ENCODE results near the gene CLEC18A.

CLEC18A gene

GRCh38 chr16:69924041-69924775, 26.9 kb upstream of the CLEC18A start:
- FAIRE-seq (no peak), DNase-seq (ENCODE audit: insufficient read length, low spot score) (no peak)
- TF ChIP-seq CTCF (IDR thresholded peaks at IDR 0.05; ENCODE audit: insufficient read depth, missing control alignments) = no peak

- DNase-seq (ENCODE audit: insufficient read length, low spot score) = no peak
- no peak for FAIRE-seq
These were observed 26.4 kb upstream of the CLEC18A start for GRCh38 chr16:69924777-69925191.

GRCh38 chr16:69925311-69925710, 25.8 kb upstream of the CLEC18A start:
- DNase-seq (ENCODE audit: insufficient read length, low spot score) (no peak), FAIRE-seq (no peak)
- TF ChIP-seq CTCF (IDR thresholded peaks at IDR 0.05; ENCODE audit: insufficient read depth, missing control alignments) = no peak

More at GRCh38 chr16:69924777-69925191, 26.4 kb upstream of the CLEC18A start:
- no peak for TF ChIP-seq CTCF (IDR thresholded peaks at IDR 0.05; ENCODE audit: insufficient read depth, missing control alignments)

- no peak for TF ChIP-seq CTCF (IDR thresholded peaks at IDR 0.05; ENCODE audit: insufficient read depth, missing control alignments)
- FAIRE-seq = no peak
- DNase-seq (ENCODE audit: insufficient read length, low spot score) = no peak
These were observed 24.9 kb upstream of the CLEC18A start for GRCh38 chr16:69926241-69926640.

GRCh38 chr16:69927056-69927757, 23.9 kb upstream of the CLEC18A start:
- no peak for FAIRE-seq

GRCh38 chr16:69928856-69929400, 22.2 kb upstream of the CLEC18A start:
- DNase-seq (ENCODE audit: insufficient read length, low spot score) (no peak), FAIRE-seq (no peak)
- TF ChIP-seq CTCF (IDR thresholded peaks at IDR 0.05; ENCODE audit: insufficient read depth, missing control alignments) = no peak

More at GRCh38 chr16:69927056-69927757, 23.9 kb upstream of the CLEC18A start:
- no peak for DNase-seq (ENCODE audit: insufficient read length, low spot score)
- no peak for TF ChIP-seq CTCF (IDR thresholded peaks at IDR 0.05; ENCODE audit: insufficient read depth, missing control alignments)
